Effector memory CD8-positive, alpha-beta T cell (primary cell): ENCODE results near the gene PACRG.

Experiments
- ATAC-seq: fragments of 150-1000 bp; cut with Tn5 transposase; replicated peaks from 2 replicates; pipeline ENCODE4 v1.10.0; 2021; ENCODE audit warnings: mild to moderate bottlenecking, moderate library complexity
- DNase-seq, 3 experiments: peaks; one replicate each; pipeline ENCODE4 v3.0.0; 2021
- H3K27ac Mint-ChIP-seq, 2 donors: one replicate each; pipeline ENCODE4 v1.8.0; 2022; ENCODE audit warnings: mild to moderate bottlenecking in 2 of 2, mixed read lengths in 2 of 2, moderate library complexity in 2 of 2
- H3K27me3 Mint-ChIP-seq, 2 donors: one replicate each; pipeline ENCODE4 v1.8.0; 2022; ENCODE audit warnings: mixed read lengths in 2 of 2
- H3K36me3 Mint-ChIP-seq: one replicate; pipeline ENCODE4 v1.8.0; 2022; ENCODE audit warnings: mild to moderate bottlenecking, moderate library complexity, mixed read lengths; ENCODE audit not compliant: insufficient read depth
- H3K4me1 Mint-ChIP-seq, 2 donors: one replicate each; pipeline ENCODE4 v1.8.0; 2022; ENCODE audit warnings: low read depth in 2 of 2, mixed read lengths in 2 of 2
- H3K4me3 Mint-ChIP-seq, 2 donors: one replicate each; pipeline ENCODE4 v1.8.0; 2022; ENCODE audit warnings: mild to moderate bottlenecking in 2 of 2, mixed read lengths in 2 of 2, moderate library complexity in 2 of 2
- H3K9me3 Mint-ChIP-seq, 2 donors: one replicate each; pipeline ENCODE4 v1.8.0; 2022; ENCODE audit warnings: mixed read lengths in 2 of 2

Gene PACRG

DNA sequence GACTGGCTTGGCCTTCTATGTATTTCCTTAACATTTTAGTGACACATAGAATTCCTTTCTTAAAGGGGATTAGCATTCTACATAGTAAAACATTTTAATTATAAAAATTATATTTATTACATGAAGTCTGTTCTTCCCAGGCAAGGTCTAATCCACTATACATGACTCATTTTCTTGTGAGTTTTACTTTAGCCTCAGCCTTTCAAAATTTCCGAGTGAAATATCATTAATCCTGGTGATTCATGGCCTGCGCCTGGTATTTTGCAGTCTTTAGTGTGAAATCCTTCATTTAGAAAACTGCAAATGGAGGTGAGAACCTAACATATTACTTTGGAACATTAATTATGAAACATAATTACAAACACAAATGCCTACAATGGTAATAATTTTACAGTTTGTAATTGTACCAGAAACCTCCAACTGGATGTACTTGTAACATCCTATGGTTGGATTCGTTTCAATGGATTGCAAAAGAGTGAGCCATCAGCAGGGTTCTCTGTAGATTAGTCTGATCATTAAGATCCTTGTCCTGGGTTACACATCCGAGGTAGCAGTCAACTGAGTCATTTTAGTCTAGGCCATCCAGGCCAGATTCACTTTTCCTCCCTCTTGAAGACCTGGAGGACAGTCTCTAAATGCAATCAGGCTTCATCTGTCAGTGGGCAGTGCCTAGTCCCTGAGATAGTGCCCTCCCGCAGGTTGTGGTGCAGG is 272.0 kb downstream of the PACRG start:
- H3K27me3 Mint-ChIP-seq: no peaks in the 10 kb centered on the region
- DNase-seq (no peak), ATAC-seq (no peak)
- no peaks in the 10 kb centered on the region for H3K36me3 Mint-ChIP-seq
- no peak overlapping the region for H3K4me3 Mint-ChIP-seq
- H3K27ac Mint-ChIP-seq: no peak overlapping the region
- H3K4me1 Mint-ChIP-seq: no peaks in the 10 kb centered on the region
- H3K9me3 Mint-ChIP-seq: peaks cover 0 to 3% of the 10 kb centered on the region in 2 donors

GRCh38 chr6:163001330-163001729 is 273.6 kb downstream of the PACRG start:
- DNase-seq (no peak), ATAC-seq (no peak)
- Mint-ChIP-seq H3K27me3 (no peaks in the 10 kb centered on the region), H3K9me3 (peaks cover 0 to 3% of the 10 kb centered on the region in 2 donors), H3K4me1 (no peaks in the 10 kb centered on the region), H3K4me3 (no peak overlapping the region), H3K27ac (no peak overlapping the region), H3K36me3 (no peaks in the 10 kb centered on the region)

DNA sequence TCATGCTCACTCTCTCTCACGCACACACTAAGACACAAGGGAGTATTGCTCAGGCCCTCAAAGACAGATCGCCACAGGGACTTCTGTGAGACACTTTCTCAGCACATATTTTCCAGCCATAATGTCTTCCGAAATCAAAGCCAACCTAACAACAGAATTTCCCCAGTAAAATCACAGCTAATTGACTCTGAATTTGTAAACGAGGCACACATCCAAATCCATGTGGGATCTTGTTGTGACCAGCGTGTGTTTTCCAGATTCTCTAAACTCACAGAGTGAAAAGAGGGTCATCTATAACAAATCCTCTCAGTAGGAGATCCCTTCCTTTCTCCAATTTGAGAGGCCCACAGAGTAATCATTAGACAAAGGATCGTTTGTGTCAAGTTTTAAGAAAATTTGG is 280.4 kb downstream of the PACRG start:
- no peak for DNase-seq
- Mint-ChIP-seq H3K27ac (no peak overlapping the region), H3K27me3 (peaks cover 0 to 8% of the 10 kb centered on the region in 2 donors), H3K36me3 (no peaks in the 10 kb centered on the region), H3K9me3 (peaks cover 0 to 9% of the 10 kb centered on the region in 2 donors), H3K4me1 (no peaks in the 10 kb centered on the region), H3K4me3 (no peak overlapping the region)
- ATAC-seq: no peak

DNA sequence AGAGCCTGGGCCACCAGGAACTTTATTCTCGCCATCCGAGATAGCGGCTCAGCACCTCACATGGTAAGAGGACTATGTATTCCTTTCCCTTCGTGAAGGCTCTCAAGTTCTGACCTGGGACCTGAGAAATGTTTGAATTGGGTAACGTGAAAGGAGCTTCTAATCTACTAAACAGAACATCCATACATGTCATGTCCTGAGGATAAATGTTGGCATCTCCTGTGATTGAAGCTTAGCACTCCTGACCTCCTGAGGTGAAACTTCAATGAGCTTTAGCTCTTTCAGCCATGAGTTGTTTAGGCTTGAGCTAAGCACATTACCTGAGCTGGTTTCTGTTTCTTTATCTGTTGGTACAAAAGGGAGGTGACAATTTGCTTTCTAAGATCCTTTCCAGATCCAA is 280.9 kb downstream of the PACRG start:
- no peak overlapping the region for H3K4me3 Mint-ChIP-seq
- peaks cover 0 to 8% of the 10 kb centered on the region in 2 donors for H3K27me3 Mint-ChIP-seq
- H3K4me1 Mint-ChIP-seq: no peaks in the 10 kb centered on the region
- ATAC-seq: no peak
- no peak overlapping the region for H3K27ac Mint-ChIP-seq
- H3K9me3 Mint-ChIP-seq: peaks cover 0 to 9% of the 10 kb centered on the region in 2 donors
- no peaks in the 10 kb centered on the region for H3K36me3 Mint-ChIP-seq
- DNase-seq: no peak

- Mint-ChIP-seq H3K4me1 (no peaks in the 10 kb centered on the region), H3K36me3 (no peaks in the 10 kb centered on the region), H3K9me3 (peaks cover 0 to 6% of the 10 kb centered on the region in 2 donors), H3K27me3 (peaks cover 0 to 8% of the 10 kb centered on the region in 2 donors), H3K27ac (no peak overlapping the region), H3K4me3 (no peak overlapping the region)
- DNase-seq (no peak), ATAC-seq (no peak)
Measured at GRCh38 chr6:163010145-163010544, 282.4 kb downstream of the PACRG start.

- DNase-seq (no peak), ATAC-seq (no peak)
- Mint-ChIP-seq H3K36me3 (no peaks in the 10 kb centered on the region), H3K4me3 (no peak overlapping the region), H3K9me3 (peaks cover 6 to 9% of the 10 kb centered on the region in 2 donors), H3K27me3 (peaks cover 0 to 8% of the 10 kb centered on the region in 2 donors), H3K4me1 (no peaks in the 10 kb centered on the region), H3K27ac (no peak overlapping the region)
Measured at GRCh38 chr6:163014736-163015135, 287.0 kb downstream of the PACRG start.

DNA sequence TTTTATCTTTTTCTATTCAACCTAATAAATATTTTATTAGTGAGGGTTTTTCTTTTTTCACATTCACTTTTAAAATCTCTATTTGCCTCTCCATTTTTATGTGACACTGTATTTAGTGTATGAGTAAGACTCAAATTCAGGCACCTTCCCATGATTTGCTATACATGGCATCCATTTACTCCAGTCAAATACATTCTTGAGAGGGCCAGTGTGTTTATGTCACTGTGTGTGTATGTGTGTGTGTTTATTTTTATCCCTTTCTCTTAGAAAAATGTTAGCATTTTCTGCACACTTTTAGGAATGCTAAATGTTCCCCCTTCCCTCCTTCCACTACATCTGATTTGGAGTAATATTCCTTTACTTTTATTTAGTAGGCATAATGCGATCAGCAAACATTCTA is 290.0 kb downstream of the PACRG start:
- no peak for ATAC-seq
- Mint-ChIP-seq H3K4me1 (no peaks in the 10 kb centered on the region), H3K27me3 (peaks cover 7 to 14% of the 10 kb centered on the region in 2 donors), H3K9me3 (peaks cover 9 to 23% of the 10 kb centered on the region in 2 donors), H3K36me3 (no peaks in the 10 kb centered on the region), H3K4me3 (no peak overlapping the region), H3K27ac (no peak overlapping the region)
- DNase-seq: no peak

GRCh38 chr6:163019926-163020325 is 292.2 kb downstream of the PACRG start:
- no peak overlapping the region for H3K27ac Mint-ChIP-seq
- no peak overlapping the region for H3K4me3 Mint-ChIP-seq
- no peak for ATAC-seq
- H3K27me3 Mint-ChIP-seq: peaks cover 7 to 14% of the 10 kb centered on the region in 2 donors
- peaks cover 9 to 23% of the 10 kb centered on the region in 2 donors for H3K9me3 Mint-ChIP-seq
- H3K36me3 Mint-ChIP-seq: no peaks in the 10 kb centered on the region
- no peak for DNase-seq
- no peaks in the 10 kb centered on the region for H3K4me1 Mint-ChIP-seq

- no peak for DNase-seq
- Mint-ChIP-seq H3K4me3 (no peak overlapping the region), H3K4me1 (no peaks in the 10 kb centered on the region), H3K36me3 (no peaks in the 10 kb centered on the region), H3K9me3 (peaks cover 9 to 23% of the 10 kb centered on the region in 2 donors), H3K27ac (no peak overlapping the region), H3K27me3 (peaks cover 7 to 14% of the 10 kb centered on the region in 2 donors)
- ATAC-seq: no peak
Measured at GRCh38 chr6:163021054-163021453, 293.3 kb downstream of the PACRG start.

DNA sequence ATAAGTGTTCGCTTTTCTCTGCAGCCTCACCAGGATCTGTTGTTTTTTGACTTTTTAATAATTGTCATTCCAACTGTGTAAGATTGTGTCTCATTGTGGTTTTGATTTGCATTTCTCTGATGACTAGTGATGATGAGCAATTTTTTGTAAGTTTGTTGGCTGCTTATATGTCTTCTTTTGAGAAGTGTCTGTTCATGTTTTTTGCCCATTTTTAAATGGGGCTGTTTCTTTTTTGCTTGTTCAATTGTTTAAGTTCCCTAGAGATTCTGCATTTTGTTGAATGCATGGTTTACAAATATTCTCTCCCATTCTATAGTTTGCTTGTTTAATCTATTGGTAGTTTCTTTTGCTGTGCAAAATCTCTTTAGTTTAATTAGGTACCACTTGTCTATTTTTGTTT is 295.9 kb downstream of the PACRG start:
- Mint-ChIP-seq H3K27ac (no peak overlapping the region), H3K36me3 (no peaks in the 10 kb centered on the region), H3K4me3 (no peak overlapping the region), H3K4me1 (no peaks in the 10 kb centered on the region), H3K27me3 (peaks cover 7 to 14% of the 10 kb centered on the region in 2 donors), H3K9me3 (peaks cover 6 to 23% of the 10 kb centered on the region in 2 donors)
- no peak for ATAC-seq
- no peak for DNase-seq

GRCh38 chr6:163026893-163027292 is 299.1 kb downstream of the PACRG start:
- Mint-ChIP-seq H3K36me3 (no peaks in the 10 kb centered on the region), H3K27ac (no peak overlapping the region), H3K27me3 (no peaks in the 10 kb centered on the region), H3K4me3 (no peak overlapping the region), H3K4me1 (no peaks in the 10 kb centered on the region), H3K9me3 (peaks cover 0 to under 1% of the 10 kb centered on the region in 2 donors)
- ATAC-seq (no peak), DNase-seq (no peak)

- no peaks in the 10 kb centered on the region for H3K27me3 Mint-ChIP-seq
- no peak for ATAC-seq
- H3K9me3 Mint-ChIP-seq: no peaks in the 10 kb centered on the region
- no peak overlapping the region for H3K27ac Mint-ChIP-seq
- no peaks in the 10 kb centered on the region for H3K36me3 Mint-ChIP-seq
- H3K4me1 Mint-ChIP-seq: no peaks in the 10 kb centered on the region
- H3K4me3 Mint-ChIP-seq: no peak overlapping the region
- DNase-seq: no peak
Measured at GRCh38 chr6:163030980-163031379, 303.2 kb downstream of the PACRG start.

- Mint-ChIP-seq H3K9me3 (no peaks in the 10 kb centered on the region), H3K27me3 (no peaks in the 10 kb centered on the region), H3K4me3 (no peak overlapping the region), H3K4me1 (no peaks in the 10 kb centered on the region), H3K36me3 (no peaks in the 10 kb centered on the region), H3K27ac (no peak overlapping the region)
- no peak for ATAC-seq
- no peak for DNase-seq
Measured at GRCh38 chr6:163031931-163032330, 304.2 kb downstream of the PACRG start.

- Mint-ChIP-seq H3K9me3 (no peaks in the 10 kb centered on the region), H3K4me3 (no peak overlapping the region), H3K36me3 (no peaks in the 10 kb centered on the region), H3K27ac (no peak overlapping the region), H3K27me3 (no peaks in the 10 kb centered on the region), H3K4me1 (no peaks in the 10 kb centered on the region)
- no peak for DNase-seq
- no peak for ATAC-seq
Measured at GRCh38 chr6:163036160-163036645, 308.4 kb downstream of the PACRG start.
